AG09309 (cell line): ENCODE results near the gene TTC29.

Experiments used
- DNase-seq: peaks from one replicate; pipeline ENCODE4 v3.0.0-alpha.2; 2010; ENCODE audit warnings: low read depth
- H3K4me3 ChIP-seq: 2 replicates; pipeline ENCODE4 v1.5.1; 2011; ENCODE audit warnings: mild to moderate bottlenecking, low read depth, low read length, moderate library complexity; ENCODE audit not compliant: control insufficient read depth
- CTCF ChIP-seq: IDR thresholded peaks from 2 replicates; pipeline ENCODE4 v1.5.1; 2011; ENCODE audit warnings: mild to moderate bottlenecking, low read depth, low read length, inconsistent platforms; ENCODE audit not compliant: insufficient read depth, control insufficient read depth; ENCODE audit errors: missing control alignments

Gene TTC29

GRCh38 chr4:146846882-146847281 is 98.8 kb downstream of the TTC29 start:
- no peak for TF ChIP-seq CTCF
- DNase-seq, result no peak
- no peak overlapping the region for H3K4me3 ChIP-seq

GRCh38 chr4:146844761-146845160 is 100.9 kb downstream of the TTC29 start:
- H3K4me3 ChIP-seq, result no peak overlapping the region
- DNase-seq, result no peak
- no peak for TF ChIP-seq CTCF

- no peak for TF ChIP-seq CTCF
- H3K4me3 ChIP-seq, result no peak overlapping the region
- no peak for DNase-seq
Measured at GRCh38 chr4:146842876-146843275, 102.8 kb downstream of the TTC29 start.

GRCh38 chr4:146840731-146841130 is 104.9 kb downstream of the TTC29 start:
- no peak overlapping the region for H3K4me3 ChIP-seq
- no peak for TF ChIP-seq CTCF
- DNase-seq, result no peak

GRCh38 chr4:146835096-146835495 is 110.6 kb downstream of the TTC29 start:
- no peak overlapping the region for H3K4me3 ChIP-seq
- TF ChIP-seq CTCF, result no peak
- no peak for DNase-seq

- no peak for TF ChIP-seq CTCF
- H3K4me3 ChIP-seq, result no peak overlapping the region
- no peak for DNase-seq
Measured at GRCh38 chr4:146834263-146835034, 111.2 kb downstream of the TTC29 start.
